IMR-90 (cell line): ENCODE results near the gene ANKRD18B. TPM values are rescaled to one million over a fixed set of nuclear protein-coding genes. Genes with fewer than 3 reads are reported as not detected.
A peak's percentile ranks its signal among the peaks of the same experiment; 100 is the strongest.

Experiments
- ATAC-seq: fragments of 200-7000 bp; cut with Tn5 transposase; 2 replicates; pipeline ENCODE4 v1.9.1; 2020; ENCODE audit warnings: low read depth, mild to moderate bottlenecking, moderate library complexity
- BruUV-seq: library from RNA; stranded (reverse); fragments of 400-500 nt; replicated peaks from 2 replicates; lab custom pipeline; 2021; lab: Mats Ljungman, UMichigan
- CTCF ChIA-PET: fragments of 300-600 bp; formaldehyde crosslinking; extraction: SDS; loops from one replicate; lab custom pipeline; 2021; ENCODE audit warnings: antibody characterized with exemption; lab: Yijun Ruan, JAX
- POLR2A ChIA-PET: fragments of 300-600 bp; sonication (Branson Sonifier 250); formaldehyde crosslinking; loops from one replicate; lab custom pipeline; 2022; ENCODE audit warnings: antibody characterized with exemption; ENCODE audit not compliant: unreplicated experiment; lab: Charles Lee
- DNase-seq: peaks from one replicate; pipeline ENCODE4 v3.0.0; 2013
- H2AFZ ChIP-seq: replicated peaks from 2 replicates; pipeline ENCODE3; 2013; ENCODE audit warnings: low read length, mild to moderate bottlenecking; ENCODE audit not compliant: poor library complexity
- H2AK5ac ChIP-seq: 2 replicates; pipeline ENCODE4 v1.6.1; 2013; ENCODE audit warnings: low read depth, low read length, inconsistent platforms
- H2AK9ac ChIP-seq: replicated peaks from 2 replicates; pipeline ENCODE3; 2013; ENCODE audit warnings: mild to moderate bottlenecking, low read depth, low read length, moderate library complexity; ENCODE audit not compliant: poor library complexity
- H2BK120ac ChIP-seq: 2 replicates; pipeline ENCODE4 v1.6.1; 2013; ENCODE audit warnings: low read depth, low read length, inconsistent platforms
- H2BK15ac ChIP-seq: 3 replicates; pipeline ENCODE4 v1.6.1; 2013; ENCODE audit warnings: low read depth, low read length, inconsistent platforms
- H2BK20ac ChIP-seq: 2 replicates; pipeline ENCODE4 v1.6.1; 2013; ENCODE audit warnings: low read depth, mild to moderate bottlenecking, inconsistent platforms, low read length, moderate library complexity
- H2BK5ac ChIP-seq: 2 replicates; pipeline ENCODE4 v1.6.1; 2013; ENCODE audit warnings: mild to moderate bottlenecking, low read depth, low read length, inconsistent platforms; ENCODE audit not compliant: poor library complexity, severe bottlenecking
- H3K14ac ChIP-seq: replicated peaks from 2 replicates; pipeline ENCODE4 v1.6.1; 2013; ENCODE audit warnings: low read depth, low read length, inconsistent platforms
- H3K18ac ChIP-seq: 2 replicates; pipeline ENCODE4 v1.6.1; 2013; ENCODE audit warnings: low read depth, low read length, control low read depth
- H3K23ac ChIP-seq: 2 replicates; pipeline ENCODE4 v1.6.1; 2013; ENCODE audit warnings: low read depth, low read length, inconsistent platforms
- H3K27ac ChIP-seq: 2 replicates; pipeline ENCODE4 v1.5.1; 2013; ENCODE audit warnings: mild to moderate bottlenecking, control low read depth, low read length; ENCODE audit not compliant: insufficient read depth
- H3K27me3 ChIP-seq: 2 replicates; pipeline ENCODE4 v1.6.1; 2013; ENCODE audit warnings: low read length; ENCODE audit not compliant: control insufficient read depth, insufficient read depth
- H3K36me3 ChIP-seq: 2 replicates; pipeline ENCODE4 v1.6.1; 2013; ENCODE audit warnings: low read length, mixed read lengths; ENCODE audit not compliant: control insufficient read depth, insufficient read depth
- H3K4ac ChIP-seq: 2 replicates; pipeline ENCODE4 v1.6.1; 2013; ENCODE audit warnings: low read depth, low read length, inconsistent platforms
- H3K4me1 ChIP-seq: 2 replicates; pipeline ENCODE4 v1.6.1; 2013; ENCODE audit warnings: low read length, mixed read lengths; ENCODE audit not compliant: control insufficient read depth, insufficient read depth
- H3K4me2 ChIP-seq: 2 replicates; pipeline ENCODE4 v1.6.1; 2013; ENCODE audit warnings: low read depth, mild to moderate bottlenecking, control low read depth, low read length, moderate library complexity
- H3K4me3 ChIP-seq: 2 replicates; pipeline ENCODE4 v1.5.1; 2013; ENCODE audit warnings: low read depth, mild to moderate bottlenecking, control low read depth, low read length, moderate library complexity; ENCODE audit not compliant: insufficient read depth
- H3K56ac ChIP-seq: 2 replicates; pipeline ENCODE4 v1.6.1; 2013; ENCODE audit warnings: low read length, inconsistent platforms; ENCODE audit not compliant: insufficient read depth; ENCODE audit errors: extremely low read depth
- H3K79me1 ChIP-seq, 2 experiments: 2 replicates each; pipeline ENCODE4 v1.6.1; 2013; ENCODE audit warnings: low read length in 2 of 2, inconsistent platforms in 1 of 2, low read depth in 1 of 2
- H3K9ac ChIP-seq: 2 replicates; pipeline ENCODE4 v1.6.1; 2013; ENCODE audit warnings: low read depth, low read length, control low read depth
- H3K9me1 ChIP-seq: 2 replicates; pipeline ENCODE4 v1.6.1; 2013; ENCODE audit warnings: low read length, inconsistent platforms; ENCODE audit not compliant: insufficient read depth
- H3K9me3 ChIP-seq: 2 replicates; pipeline ENCODE4 v1.6.1; 2013; ENCODE audit warnings: low read length; ENCODE audit not compliant: control insufficient read depth, insufficient read depth
- H4K20me1 ChIP-seq: 2 replicates; pipeline ENCODE4 v1.6.1; 2013; ENCODE audit warnings: low read length, inconsistent platforms; ENCODE audit not compliant: insufficient read depth
- H4K5ac ChIP-seq: 2 replicates; pipeline ENCODE4 v1.6.1; 2013; ENCODE audit warnings: mild to moderate bottlenecking, low read depth, low read length, control low read depth
- H4K8ac ChIP-seq, 2 experiments: 2 replicates each; pipeline ENCODE4 v1.6.1; 2013; ENCODE audit warnings: low read depth in 2 of 2, low read length in 2 of 2, control low read depth in 1 of 2, inconsistent platforms in 1 of 2
- H4K91ac ChIP-seq: 2 replicates; pipeline ENCODE4 v1.6.1; 2013; ENCODE audit warnings: low read depth, low read length, inconsistent platforms; ENCODE audit not compliant: insufficient read depth
- BHLHE40 ChIP-seq: fragments of 150-350 bp; IDR thresholded peaks from 2 replicates; pipeline ENCODE4 v1.6.1; 2016; ENCODE audit warnings: mild to moderate bottlenecking, low read depth, low read length
- CEBPB ChIP-seq: IDR thresholded peaks from 2 replicates; pipeline ENCODE4 v1.6.1; 2012; ENCODE audit warnings: low read depth, low read length, improper control_type of control experiment
- CHD1 ChIP-seq: IDR thresholded peaks from 2 replicates; pipeline ENCODE4 v1.6.1; 2012; ENCODE audit warnings: low read depth, low read length, improper control_type of control experiment
- FOS ChIP-seq: fragments of 150-350 bp; IDR thresholded peaks from 2 replicates; pipeline ENCODE4 v1.6.1; 2016; ENCODE audit warnings: low read depth, low read length
- MAFK ChIP-seq: IDR thresholded peaks from 2 replicates; pipeline ENCODE4 v1.6.1; 2012; ENCODE audit warnings: low read depth, low read length, improper control_type of control experiment
- MAZ ChIP-seq: IDR thresholded peaks from 2 replicates; pipeline ENCODE4 v1.6.1; 2012; ENCODE audit warnings: low read depth, mild to moderate bottlenecking, low read length, improper control_type of control experiment, moderate library complexity, borderline replicate concordance
- MXI1 ChIP-seq: IDR thresholded peaks from 2 replicates; pipeline ENCODE4 v1.6.1; 2012; ENCODE audit warnings: low read depth, mild to moderate bottlenecking, low read length, moderate library complexity, borderline replicate concordance
- POLR2A ChIP-seq: IDR thresholded peaks from 2 replicates; pipeline ENCODE4 v1.6.1; 2012; ENCODE audit warnings: mild to moderate bottlenecking, low read depth, low read length
- RAD21 ChIP-seq: IDR thresholded peaks from 2 replicates; pipeline ENCODE4 v1.6.1; 2012; ENCODE audit warnings: low read length, improper control_type of control experiment
- RCOR1 ChIP-seq: IDR thresholded peaks from 2 replicates; pipeline ENCODE4 v1.6.1; 2012; ENCODE audit warnings: mild to moderate bottlenecking, low read length, improper control_type of control experiment; ENCODE audit not compliant: insufficient replicate concordance
- RFX5 ChIP-seq: IDR thresholded peaks from 2 replicates; pipeline ENCODE4 v1.8.0; 2012; ENCODE audit warnings: low read depth, mild to moderate bottlenecking, low read length, moderate library complexity
- SMC3 ChIP-seq: fragments of 150-350 bp; IDR thresholded peaks from 2 replicates; pipeline ENCODE4 v1.6.1; 2016; ENCODE audit warnings: low read depth, mild to moderate bottlenecking, antibody characterized with exemption, low read length, moderate library complexity
- WGBS, 2 experiments: methylation state at CpG; one replicate each; pipeline versions ENCODE4 v1.1.5 to v1.1.7; 2013; ENCODE audit warnings: missing lambda C conversion rate in 2 of 2; ENCODE audit not compliant: insufficient read length in 1 of 2; ENCODE audit errors: extremely low coverage in 2 of 2; 5-methylcytosine and 5-hydroxymethylcytosine counted together
- dilution Hi-C: fragments of 300-500 bp; cut with HindIII; formaldehyde crosslinking; loops from one replicate; pipeline ENCODE4 v1.14.3; 2018; ENCODE audit warnings: low sequenced_read_pairs; ENCODE audit not compliant: unreplicated experiment
- in situ Hi-C: fragments of 300-500 bp; cut with MboI; formaldehyde crosslinking; loops from 3 replicates; pipeline ENCODE4 v1.14.3; 2019; ENCODE audit warnings: low sequenced_read_pairs, inconsistent platforms, mixed read lengths
- intact Hi-C: fragments of 100-400 bp; cut with micrococcal nuclease; formaldehyde crosslinking; loops from 2 replicates; pipeline ENCODE4 v1.10.0; 2022
- polyA plus RNA-seq, 3 experiments: library from polyadenylated mRNA; depleted of rRNA; stranded (reverse); fragments of >200 nt; gene quantifications; 2 replicates each; pipeline ENCODE4 v1.2.3, GENCODE V29; 2012; ENCODE audit warnings: low replicate concordance in 1 of 3
- total RNA-seq: library from RNA; depleted of rRNA; stranded (reverse); fragments of >200 nt; gene quantifications from 2 replicates; pipeline ENCODE4 v1.2.3, GENCODE V29; 2012
- TF ChIP-seq, protein P1 (sequence below): fragments of 150-350 bp; IDR thresholded peaks from 2 replicates; pipeline ENCODE4 v1.6.1; 2016; ENCODE audit warnings: low read depth, mild to moderate bottlenecking, low read length, moderate library complexity, borderline replicate concordance
- TF ChIP-seq, protein P2 (sequence below): conservative IDR thresholded peaks from 2 replicates; pipeline ENCODE4 v1.5.1; 2012; ENCODE audit warnings: mild to moderate bottlenecking, low read depth, low read length, improper control_type of control experiment

Gene ANKRD18B
- total and polyA plus RNA-seq, 2 of the 4 experiments (the other 2 are of a cell fraction) = 7.1 to 13.4 TPM

DNA sequence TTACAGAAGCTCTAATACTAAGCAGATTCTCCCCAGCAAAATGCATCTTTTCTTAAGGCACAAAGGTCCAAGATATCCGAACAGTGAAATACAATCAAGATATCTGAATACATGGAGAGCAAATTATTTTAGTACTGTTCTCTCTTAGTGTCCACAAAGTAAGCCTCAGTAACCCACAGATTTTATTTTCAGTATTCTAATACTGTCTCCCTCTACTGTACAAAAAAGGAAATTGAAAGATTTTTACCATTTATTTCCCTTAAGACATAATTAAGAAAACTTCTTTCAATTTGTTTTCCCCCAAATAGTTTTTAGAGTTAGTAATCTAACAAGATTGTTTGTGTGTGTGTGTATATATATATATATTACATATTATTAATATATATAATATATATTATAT is 25.7 kb upstream of the ANKRD18B start:
- no CpG with 5 or more reads among the region's 1 CpG for WGBS, 2 experiments
- Histone ChIP-seq H3K9ac (no peak overlapping the region), H4K20me1 (no peaks in the 10 kb centered on the region), H3K27me3 (no peaks in the 10 kb centered on the region), H2BK15ac (no peak overlapping the region), H3K36me3 (no peaks in the 10 kb centered on the region), H3K79me1 (no peaks in the 10 kb centered on the region), H3K27ac (no peak overlapping the region), H3K18ac (no peak overlapping the region), H2AFZ (no peak overlapping the region), H3K14ac (no peak overlapping the region), H2BK120ac (no peak overlapping the region), H3K23ac (no peak overlapping the region), H3K4me1 (no peaks in the 10 kb centered on the region), H3K56ac (no peak overlapping the region), H3K4me3 (no peak overlapping the region), H4K91ac (no peak overlapping the region), H2BK20ac (no peak overlapping the region), H3K9me1 (0 out of 2 replicates have a peak, but pooled peaks cover 3% of the 10 kb centered on the region), H4K5ac (peak overlapping the region; percentile 17; the same call in 1 of the 2 replicates), H3K4me2 (no peak overlapping the region), H2AK9ac (no peak overlapping the region), H3K4ac (no peak overlapping the region), H3K9me3 (no peaks in the 10 kb centered on the region), H2AK5ac (no peak overlapping the region), H2BK5ac (no peak overlapping the region), H4K8ac (no peak overlapping the region)
- TF ChIP-seq, protein P1, sequence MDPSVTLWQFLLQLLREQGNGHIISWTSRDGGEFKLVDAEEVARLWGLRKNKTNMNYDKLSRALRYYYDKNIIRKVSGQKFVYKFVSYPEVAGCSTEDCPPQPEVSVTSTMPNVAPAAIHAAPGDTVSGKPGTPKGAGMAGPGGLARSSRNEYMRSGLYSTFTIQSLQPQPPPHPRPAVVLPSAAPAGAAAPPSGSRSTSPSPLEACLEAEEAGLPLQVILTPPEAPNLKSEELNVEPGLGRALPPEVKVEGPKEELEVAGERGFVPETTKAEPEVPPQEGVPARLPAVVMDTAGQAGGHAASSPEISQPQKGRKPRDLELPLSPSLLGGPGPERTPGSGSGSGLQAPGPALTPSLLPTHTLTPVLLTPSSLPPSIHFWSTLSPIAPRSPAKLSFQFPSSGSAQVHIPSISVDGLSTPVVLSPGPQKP = no peak
- TF ChIP-seq BHLHE40 (no peak), MXI1 (no peak), FOS (no peak), MAZ (no peak), POLR2A (no peak), RCOR1 (no peak), RAD21 (0 out of 2 replicates have a peak, but pooled peaks have one; percentile 5), CHD1 (no peak), SMC3 (peak; percentile 19; the same call in 1 of the 2 replicates), MAFK (no peak), RFX5 (no peak), CEBPB (no peak)
- TF ChIP-seq, protein P2, sequence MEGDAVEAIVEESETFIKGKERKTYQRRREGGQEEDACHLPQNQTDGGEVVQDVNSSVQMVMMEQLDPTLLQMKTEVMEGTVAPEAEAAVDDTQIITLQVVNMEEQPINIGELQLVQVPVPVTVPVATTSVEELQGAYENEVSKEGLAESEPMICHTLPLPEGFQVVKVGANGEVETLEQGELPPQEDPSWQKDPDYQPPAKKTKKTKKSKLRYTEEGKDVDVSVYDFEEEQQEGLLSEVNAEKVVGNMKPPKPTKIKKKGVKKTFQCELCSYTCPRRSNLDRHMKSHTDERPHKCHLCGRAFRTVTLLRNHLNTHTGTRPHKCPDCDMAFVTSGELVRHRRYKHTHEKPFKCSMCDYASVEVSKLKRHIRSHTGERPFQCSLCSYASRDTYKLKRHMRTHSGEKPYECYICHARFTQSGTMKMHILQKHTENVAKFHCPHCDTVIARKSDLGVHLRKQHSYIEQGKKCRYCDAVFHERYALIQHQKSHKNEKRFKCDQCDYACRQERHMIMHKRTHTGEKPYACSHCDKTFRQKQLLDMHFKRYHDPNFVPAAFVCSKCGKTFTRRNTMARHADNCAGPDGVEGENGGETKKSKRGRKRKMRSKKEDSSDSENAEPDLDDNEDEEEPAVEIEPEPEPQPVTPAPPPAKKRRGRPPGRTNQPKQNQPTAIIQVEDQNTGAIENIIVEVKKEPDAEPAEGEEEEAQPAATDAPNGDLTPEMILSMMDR = peak; percentile 36
- ChIA-PET POLR2A (no interaction called here), CTCF (interaction anchor here (1.0 kb wide), 1 partner anchor 25 kb away, joined by 4 read pairs; the partner anchor contains the start of gene ANKRD18B)
- intact Hi-C loops (no loop called here), dilution Hi-C loops (no loop called here), in situ Hi-C loops (no loop called here)
- ATAC-seq (peak; percentile 67; the same call in 1 of the 2 replicates), DNase-seq (peak; percentile 20)
- no TSS peak for BruUV-seq
